Measurements from ENCODE around the gene SAFB2. TPM values are rescaled to one million over a fixed set of nuclear protein-coding genes. Genes with fewer than 3 reads are reported as not detected.

The SAFB2 gene
- 8.3 and 12.7 TPM in 2 replicates for polyA plus RNA-seq (2014; cell fraction: cytosol; rRNA removed)
- polyA plus RNA-seq (2014; cell fraction: nucleus; rRNA removed): 33.5 and 69.8 TPM in 2 replicates

- DNase-seq (ENCODE audit: low spot score): peak; percentile 98
Observed at GRCh38 chr19:5622465-5623396, at the start of gene SAFB2, which contains the start of gene SAFB. Gene SAFB2, minus strand, starts transcription at chr19:5622776. Its CDS starts 61 bp downstream, at chr19:5622715. Gene SAFB, plus strand, starts transcription at chr19:5623083. Its CDS starts 123 bp downstream, at chr19:5623206.

DNA sequence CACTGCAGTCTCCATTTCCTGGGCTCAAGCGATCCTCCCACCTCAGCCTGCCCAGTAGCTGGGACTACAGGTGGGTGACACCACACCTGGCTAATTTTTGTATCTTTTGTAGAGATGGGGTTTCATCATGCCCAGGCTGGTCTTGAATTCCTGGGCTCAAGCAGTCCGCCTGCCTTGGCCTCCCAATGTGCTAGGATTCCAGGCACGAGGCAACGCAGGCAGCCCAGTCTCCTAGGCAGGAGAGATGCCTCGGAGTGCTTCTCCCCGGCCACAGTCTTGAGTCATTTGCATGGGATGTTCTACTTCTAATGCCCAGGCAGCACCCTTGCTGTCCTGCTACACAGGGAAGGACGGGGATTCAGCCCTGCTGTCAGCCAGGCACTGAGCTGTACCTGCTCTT, 49.0 kb upstream of the SAFB2 start:
- DNase-seq (ENCODE audit: low spot score): no peak

GRCh38 chr19:5669212-5669611, 46.6 kb upstream of the SAFB2 start:
- no peak for DNase-seq (ENCODE audit: low spot score)

GRCh38 chr19:5667751-5668271, 45.2 kb upstream of the SAFB2 start:
- no peak for DNase-seq (ENCODE audit: low spot score)

GRCh38 chr19:5666921-5667610, 44.5 kb upstream of the SAFB2 start:
- DNase-seq (ENCODE audit: low spot score): no peak

DNA sequence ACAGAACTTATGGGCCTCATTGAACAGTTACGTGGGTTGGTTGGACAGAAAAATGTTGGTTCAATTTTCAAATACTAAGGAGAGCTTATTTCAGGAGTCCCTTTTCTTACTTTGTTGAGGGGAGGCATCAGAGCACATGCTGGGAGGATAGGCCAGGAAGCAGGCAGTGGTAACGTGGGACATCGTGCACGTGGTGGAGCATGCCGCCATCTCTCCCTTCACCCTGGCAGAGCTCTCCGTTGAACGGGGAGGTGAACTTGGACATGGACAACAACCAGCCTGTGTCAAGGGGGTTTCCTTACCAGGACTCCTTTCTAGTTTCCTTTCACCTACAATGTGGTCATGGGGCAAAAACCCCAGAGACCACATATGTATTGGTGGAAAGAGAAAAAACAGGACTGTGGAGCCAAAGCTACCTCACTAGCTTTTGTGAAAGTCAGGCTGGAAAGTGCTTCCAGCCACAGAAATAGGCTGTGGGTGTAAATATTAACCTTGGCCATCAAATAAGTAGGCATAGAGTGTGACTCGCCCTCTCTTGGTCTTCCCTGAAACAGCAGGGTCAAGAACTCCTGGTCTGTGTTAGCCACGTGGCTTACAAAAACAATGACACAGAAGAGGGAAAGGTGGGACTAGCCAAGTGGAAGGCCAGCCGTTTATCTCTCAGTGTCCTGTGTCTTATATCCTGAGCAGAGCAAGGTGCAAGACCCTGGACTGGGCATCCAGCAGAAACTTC, 43.4 kb upstream of the SAFB2 start:
- DNase-seq (ENCODE audit: low spot score): no peak

GRCh38 chr19:5664515-5664914, 41.9 kb upstream of the SAFB2 start:
- no peak for DNase-seq (ENCODE audit: low spot score)

GRCh38 chr19:5663904-5664303, 41.3 kb upstream of the SAFB2 start:
- no peak for DNase-seq (ENCODE audit: low spot score)

DNA sequence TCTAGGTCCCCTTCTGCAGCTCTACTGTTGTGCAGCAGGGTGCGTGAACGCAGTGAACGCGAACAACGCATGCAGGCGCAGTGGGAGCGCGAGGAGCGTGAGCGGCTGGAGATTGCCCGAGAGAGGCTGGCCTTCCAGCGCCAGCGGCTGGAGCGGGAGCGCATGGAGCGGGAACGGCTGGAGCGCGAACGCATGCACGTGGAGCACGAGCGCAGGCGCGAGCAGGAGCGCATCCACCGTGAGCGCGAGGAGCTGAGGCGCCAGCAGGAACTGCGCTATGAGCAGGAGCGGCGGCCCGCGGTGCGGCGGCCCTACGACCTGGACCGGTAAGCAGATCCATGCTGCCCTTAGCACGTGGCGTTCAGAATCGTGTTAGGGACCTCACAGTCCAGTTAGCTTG, 38.9 kb upstream of the SAFB2 start:
- DNase-seq (ENCODE audit: low spot score): no peak

- no peak for DNase-seq (ENCODE audit: low spot score)
Observed at GRCh38 chr19:5655412-5655811, 32.8 kb upstream of the SAFB2 start.

GRCh38 chr19:5654931-5655330, 32.4 kb upstream of the SAFB2 start:
- DNase-seq (ENCODE audit: low spot score): no peak

DNA sequence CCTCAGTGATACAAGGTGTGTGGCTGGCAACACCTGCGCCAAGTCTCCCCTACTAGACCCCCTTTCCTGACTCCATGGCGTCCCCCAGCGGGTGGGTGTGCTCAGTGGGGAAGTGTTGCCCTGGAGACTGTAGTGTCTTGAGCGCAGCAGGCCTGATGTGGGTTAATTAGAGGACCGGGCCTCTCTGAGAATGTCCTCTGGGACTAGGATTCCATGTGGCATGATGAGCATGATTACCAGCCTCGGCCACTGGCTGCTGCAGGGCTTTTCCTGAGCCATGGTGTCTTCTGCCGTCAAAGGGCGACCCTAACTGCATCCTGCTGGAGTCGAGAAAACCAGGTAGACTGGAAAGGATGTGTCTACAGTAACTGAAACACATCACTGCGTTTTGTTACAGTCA, 29.7 kb upstream of the SAFB2 start:
- DNase-seq (ENCODE audit: low spot score): no peak

GRCh38 chr19:5651361-5651760, 28.8 kb upstream of the SAFB2 start:
- no peak for DNase-seq (ENCODE audit: low spot score)

DNA sequence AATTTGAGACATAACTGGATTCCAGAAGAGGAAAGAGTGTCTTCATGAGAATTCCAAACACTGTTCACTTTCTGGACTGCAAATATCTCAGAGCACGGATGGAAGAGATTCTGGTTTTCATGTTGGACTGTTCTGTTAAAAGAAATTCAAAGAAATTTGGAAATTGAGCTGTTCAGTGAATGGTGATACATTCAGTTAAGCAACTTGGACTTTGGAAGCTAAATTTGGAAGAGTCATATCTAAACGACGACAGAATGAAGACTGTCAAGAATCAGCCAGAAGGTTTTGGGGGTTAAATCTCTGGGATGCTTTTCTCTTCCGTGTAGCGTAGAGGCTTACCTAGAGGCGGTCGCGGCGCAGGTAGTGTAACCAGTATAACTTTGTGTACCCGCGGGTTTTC, 25.9 kb upstream of the SAFB2 start:
- no peak for DNase-seq (ENCODE audit: low spot score)

DNA sequence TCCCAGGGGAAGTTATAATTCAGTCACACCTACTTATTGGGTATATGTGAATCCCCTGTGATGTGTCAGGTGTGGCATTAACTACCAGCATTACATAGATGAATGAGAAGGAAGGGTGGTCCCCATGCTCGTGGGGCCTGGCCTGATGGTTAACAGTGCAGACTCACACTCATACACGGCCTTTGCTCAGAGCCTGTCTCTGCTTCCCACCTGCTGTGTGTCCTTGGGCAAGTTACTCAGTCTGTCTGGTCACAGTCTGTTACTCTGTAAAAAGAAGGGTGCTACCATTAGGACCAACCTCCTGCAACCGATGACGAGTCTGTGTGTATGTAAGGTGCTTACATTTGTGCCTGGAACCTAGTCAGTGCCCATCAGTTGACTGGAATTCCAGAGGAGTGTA, 24.1 kb upstream of the SAFB2 start:
- DNase-seq (ENCODE audit: low spot score): no peak

- DNase-seq (ENCODE audit: low spot score): no peak
Observed at GRCh38 chr19:5645409-5645808, 22.8 kb upstream of the SAFB2 start.

DNA sequence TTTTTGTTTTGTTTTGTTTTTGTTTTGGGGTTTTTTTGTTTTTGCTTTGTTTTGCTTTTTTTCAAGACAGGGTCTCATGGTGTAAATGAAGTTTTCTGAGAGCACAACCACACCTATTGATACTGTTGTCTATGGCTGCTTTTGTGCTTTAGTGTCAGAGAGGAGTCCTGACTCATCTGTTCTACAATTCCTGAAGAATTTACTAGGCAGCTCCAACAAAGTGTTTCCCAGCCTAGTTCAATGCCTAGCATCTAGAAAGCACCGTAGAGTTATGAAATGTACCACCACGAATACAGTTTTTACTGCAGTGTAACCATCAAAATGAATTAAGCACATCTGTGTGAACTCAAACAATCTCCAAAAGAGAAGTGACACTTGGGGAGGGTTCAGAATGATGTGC, 21.5 kb upstream of the SAFB2 start:
- no peak for DNase-seq (ENCODE audit: low spot score)

DNA sequence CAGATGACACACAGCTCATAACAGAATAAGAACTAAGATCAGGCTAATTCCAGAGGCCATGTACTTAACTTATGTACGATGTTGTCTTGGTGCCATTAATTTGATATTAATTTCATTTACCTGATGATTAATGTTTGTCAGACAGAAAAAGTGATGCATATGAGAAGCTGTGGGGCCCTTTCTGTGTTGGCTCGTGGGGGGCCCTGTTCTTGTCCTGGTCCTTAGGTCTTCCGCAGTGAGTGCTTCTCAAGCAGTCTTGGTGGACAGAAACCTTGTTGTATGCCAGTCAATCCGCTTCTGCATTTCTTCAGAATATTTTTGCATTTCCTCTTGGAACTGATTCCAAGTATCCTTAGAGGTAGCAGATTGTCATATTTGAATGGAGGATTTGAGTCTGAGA, 20.5 kb upstream of the SAFB2 start:
- no peak for DNase-seq (ENCODE audit: low spot score)

GRCh38 chr19:5642204-5642603, 19.6 kb upstream of the SAFB2 start:
- DNase-seq (ENCODE audit: low spot score): no peak

GRCh38 chr19:5641171-5641570, 18.6 kb upstream of the SAFB2 start:
- no peak for DNase-seq (ENCODE audit: low spot score)

- no peak for DNase-seq (ENCODE audit: low spot score)
Observed at GRCh38 chr19:5637971-5638370, 15.4 kb upstream of the SAFB2 start.

DNA sequence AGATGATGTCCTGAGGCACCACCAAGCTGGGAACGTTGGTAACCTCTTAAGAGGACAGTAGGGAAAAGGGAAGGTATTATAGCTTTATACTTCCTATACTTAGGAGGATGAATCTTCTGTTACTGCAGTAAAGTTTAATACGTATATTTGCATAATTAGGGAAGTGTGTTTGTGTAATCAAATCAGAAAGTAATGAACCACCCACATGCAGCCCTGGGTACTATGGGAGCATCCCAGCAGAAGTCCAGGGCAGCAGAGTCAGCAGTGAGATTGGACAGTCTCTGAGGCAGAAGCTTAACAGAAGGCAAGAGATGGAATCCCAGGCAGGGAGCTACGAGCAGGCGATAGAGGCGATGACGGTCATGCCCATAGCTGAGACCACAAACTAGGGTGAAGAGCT, 12.9 kb upstream of the SAFB2 start:
- no peak for DNase-seq (ENCODE audit: low spot score)

Measured in SK-N-DZ (cell line).